SK-N-SH (cell line): ENCODE data around the gene CBLN3.

Experiments
- EP300 ChIP-seq, 2 experiments: IDR thresholded peaks; 2 replicates each; pipeline versions ENCODE4 v1.4.0 to v1.6.1; 2012; ENCODE audit warnings: borderline replicate concordance in 1 of 2, low read depth in 1 of 2, low read length in 1 of 2
- GABPA ChIP-seq: IDR thresholded peaks from 2 replicates; pipeline ENCODE4 v1.4.0; 2012; ENCODE audit warnings: low read depth, mild to moderate bottlenecking
- GATA2 ChIP-seq: sonication (generic); formaldehyde crosslinking; IDR thresholded peaks from 2 replicates; pipeline ENCODE4 v1.5.0; 2020; ENCODE audit warnings: mild to moderate bottlenecking, missing genetic modification reagents
- IRF3 ChIP-seq: fragments of 150-350 bp; IDR thresholded peaks from 2 replicates; pipeline ENCODE4 v1.6.1; 2016; ENCODE audit warnings: mild to moderate bottlenecking, low read depth, low read length
- MAX ChIP-seq: IDR thresholded peaks from 2 replicates; pipeline ENCODE4 v1.4.0; 2012; ENCODE audit warnings: low read depth
- MXI1 ChIP-seq: IDR thresholded peaks from 2 replicates; pipeline ENCODE4 v1.6.1; 2012; ENCODE audit warnings: mild to moderate bottlenecking, low read depth, low read length, improper control_type of control experiment
- POLR2AphosphoS5 ChIP-seq: IDR thresholded peaks from 2 replicates; pipeline ENCODE4 v1.6.1; 2012; ENCODE audit warnings: low read depth, low read length
- REST ChIP-seq: IDR thresholded peaks from 2 replicates; pipeline ENCODE4 v1.6.1; 2012; ENCODE audit warnings: mild to moderate bottlenecking, low read depth, low read length, moderate library complexity
- TEAD4 ChIP-seq: IDR thresholded peaks from 2 replicates; pipeline ENCODE4 v1.4.0; 2012; ENCODE audit warnings: mild to moderate bottlenecking, borderline replicate concordance; ENCODE audit not compliant: insufficient read depth
- USF2 ChIP-seq: fragments of 150-350 bp; IDR thresholded peaks from 2 replicates; pipeline ENCODE4 v1.6.1; 2017; ENCODE audit warnings: antibody characterized with exemption, low read length, low read depth, borderline replicate concordance
- YY1 ChIP-seq: IDR thresholded peaks from 2 replicates; pipeline ENCODE4 v1.4.0; 2012; ENCODE audit warnings: low read depth, mild to moderate bottlenecking
- TF ChIP-seq, protein P1 (sequence below): fragments of 200-600 bp; sonication (generic); IDR thresholded peaks from 2 replicates; pipeline ENCODE4 v1.6.1; 2017; ENCODE audit warnings: antibody characterized with exemption, mild to moderate bottlenecking, moderate library complexity
- TF ChIP-seq, protein P2 (sequence below): IDR thresholded peaks from 2 replicates; pipeline ENCODE4 v1.4.0; 2012; ENCODE audit warnings: low read depth, borderline replicate concordance

- TF ChIP-seq, protein P1, sequence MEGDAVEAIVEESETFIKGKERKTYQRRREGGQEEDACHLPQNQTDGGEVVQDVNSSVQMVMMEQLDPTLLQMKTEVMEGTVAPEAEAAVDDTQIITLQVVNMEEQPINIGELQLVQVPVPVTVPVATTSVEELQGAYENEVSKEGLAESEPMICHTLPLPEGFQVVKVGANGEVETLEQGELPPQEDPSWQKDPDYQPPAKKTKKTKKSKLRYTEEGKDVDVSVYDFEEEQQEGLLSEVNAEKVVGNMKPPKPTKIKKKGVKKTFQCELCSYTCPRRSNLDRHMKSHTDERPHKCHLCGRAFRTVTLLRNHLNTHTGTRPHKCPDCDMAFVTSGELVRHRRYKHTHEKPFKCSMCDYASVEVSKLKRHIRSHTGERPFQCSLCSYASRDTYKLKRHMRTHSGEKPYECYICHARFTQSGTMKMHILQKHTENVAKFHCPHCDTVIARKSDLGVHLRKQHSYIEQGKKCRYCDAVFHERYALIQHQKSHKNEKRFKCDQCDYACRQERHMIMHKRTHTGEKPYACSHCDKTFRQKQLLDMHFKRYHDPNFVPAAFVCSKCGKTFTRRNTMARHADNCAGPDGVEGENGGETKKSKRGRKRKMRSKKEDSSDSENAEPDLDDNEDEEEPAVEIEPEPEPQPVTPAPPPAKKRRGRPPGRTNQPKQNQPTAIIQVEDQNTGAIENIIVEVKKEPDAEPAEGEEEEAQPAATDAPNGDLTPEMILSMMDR, result no peak
- TF ChIP-seq GATA2 (CRISPR knock-in tag) (no peak), POLR2AphosphoS5 (no peak), REST (no peak), MAX (no peak), USF2 (no peak), EP300 (IDR thresholded peaks at IDR 0.05; ENCODE audit: borderline replicate concordance in 1 of 2, low read depth in 1 of 2, low read length in 1 of 2) (no peak), YY1 (no peak), MXI1 (no peak), TEAD4 (no peak), IRF3 (no peak), GABPA (no peak)
- TF ChIP-seq, protein P2, sequence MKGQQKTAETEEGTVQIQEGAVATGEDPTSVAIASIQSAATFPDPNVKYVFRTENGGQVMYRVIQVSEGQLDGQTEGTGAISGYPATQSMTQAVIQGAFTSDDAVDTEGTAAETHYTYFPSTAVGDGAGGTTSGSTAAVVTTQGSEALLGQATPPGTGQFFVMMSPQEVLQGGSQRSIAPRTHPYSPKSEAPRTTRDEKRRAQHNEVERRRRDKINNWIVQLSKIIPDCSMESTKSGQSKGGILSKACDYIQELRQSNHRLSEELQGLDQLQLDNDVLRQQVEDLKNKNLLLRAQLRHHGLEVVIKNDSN, result no peak
Observed at GRCh38 chr14:24416254-24416931, 13.1 kb downstream of the CBLN3 start.
